ENCODE results near the gene ST3GAL3.
"Not testable (repeated sequence)": the region's sequence is repeated elsewhere in the genome, so short reads cannot be mapped to it uniquely, and the experiment has no call there.

ST3GAL3 gene

DNA sequence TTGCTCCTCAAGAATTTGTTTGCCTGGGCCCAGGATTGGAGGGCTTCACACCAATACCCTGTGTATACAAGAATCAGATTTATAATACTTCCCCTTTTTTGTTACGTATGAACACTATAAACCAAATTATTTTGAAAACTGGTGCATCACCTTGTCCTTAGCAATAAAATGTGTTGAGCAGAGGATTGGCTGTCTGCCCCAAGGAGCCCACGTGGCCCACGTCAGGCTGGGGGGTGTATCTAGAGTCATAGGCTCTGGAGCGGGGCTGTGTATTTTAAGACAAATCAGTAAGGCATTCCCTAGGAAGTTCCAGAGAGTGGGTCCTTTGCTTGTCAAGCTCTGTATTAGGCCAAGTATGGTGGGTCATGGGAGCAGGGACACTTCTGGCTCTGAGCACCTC, 2.0 kb upstream of the ST3GAL3 start:
- no peak for DNase-seq

- DNase-seq, result no peak
Observed at GRCh38 chr1:43705982-43706597, 1.2 kb upstream of the ST3GAL3 start.

- DNase-seq, result no peak
Observed at GRCh38 chr1:43706598-43707189, 642 bp upstream of the ST3GAL3 start.

DNA sequence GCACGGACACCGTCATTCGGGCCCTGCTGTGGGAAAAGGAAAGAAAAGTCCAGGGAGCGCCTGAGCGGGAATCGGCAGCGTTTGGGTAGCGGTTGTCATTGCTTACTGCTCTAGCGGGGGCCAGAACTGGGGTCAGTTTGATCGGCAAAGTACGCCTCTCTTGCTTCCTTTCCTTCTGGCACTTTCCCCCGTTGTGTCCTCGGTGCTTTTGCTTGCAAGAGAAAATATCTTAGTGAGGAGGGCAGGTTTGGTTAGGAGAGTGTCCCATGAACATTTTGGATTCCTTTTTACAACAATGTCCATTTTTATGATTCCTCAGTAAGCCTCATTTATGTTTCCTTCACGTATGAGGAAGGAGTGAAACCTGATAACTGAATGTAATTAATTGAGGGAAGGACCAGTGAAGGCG, 670 bp downstream of the ST3GAL3 start:
- DNase-seq, result peak; percentile 50

- DNase-seq, result no peak
Observed at GRCh38 chr1:43711049-43711448, 3.7 kb downstream of the ST3GAL3 start.

GRCh38 chr1:43711524-43712386, 4.4 kb downstream of the ST3GAL3 start:
- DNase-seq, result no peak

DNA sequence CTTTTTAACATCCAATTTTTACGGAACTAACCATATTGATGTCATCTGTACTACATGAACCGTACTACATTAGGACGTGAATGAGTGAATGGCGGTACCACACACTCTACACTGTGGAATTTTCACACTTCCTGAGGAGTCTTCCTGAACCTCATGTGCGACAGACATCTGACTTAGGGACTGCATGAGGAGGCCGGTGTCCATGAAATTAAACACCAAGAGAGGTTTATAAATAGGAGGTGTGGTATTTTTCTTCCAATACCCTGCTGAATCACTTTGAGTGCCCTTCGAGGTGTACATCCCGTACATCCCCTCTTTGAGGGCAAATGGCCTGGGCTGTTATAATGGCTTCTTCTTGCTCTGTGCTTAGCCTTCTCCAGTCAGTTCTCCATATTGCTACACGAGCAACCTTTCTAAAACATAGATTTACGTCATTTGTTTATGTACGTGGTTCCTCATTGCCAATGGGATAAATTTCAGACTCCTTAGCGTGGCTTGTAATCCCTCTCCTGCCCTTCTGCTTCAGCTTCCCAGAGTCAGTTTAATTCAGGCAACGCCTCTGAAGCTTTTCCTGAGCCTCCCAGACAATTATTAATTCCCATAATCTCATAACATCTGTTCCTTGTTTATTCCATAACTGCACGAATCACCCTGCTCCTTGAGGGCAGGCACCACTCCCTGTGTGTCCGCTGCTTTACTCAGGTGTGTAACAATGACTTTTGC, 9.4 kb downstream of the ST3GAL3 start:
- DNase-seq, result peak; percentile 32

- no peak for DNase-seq
Observed at GRCh38 chr1:43719063-43719462, 11.7 kb downstream of the ST3GAL3 start.

DNA sequence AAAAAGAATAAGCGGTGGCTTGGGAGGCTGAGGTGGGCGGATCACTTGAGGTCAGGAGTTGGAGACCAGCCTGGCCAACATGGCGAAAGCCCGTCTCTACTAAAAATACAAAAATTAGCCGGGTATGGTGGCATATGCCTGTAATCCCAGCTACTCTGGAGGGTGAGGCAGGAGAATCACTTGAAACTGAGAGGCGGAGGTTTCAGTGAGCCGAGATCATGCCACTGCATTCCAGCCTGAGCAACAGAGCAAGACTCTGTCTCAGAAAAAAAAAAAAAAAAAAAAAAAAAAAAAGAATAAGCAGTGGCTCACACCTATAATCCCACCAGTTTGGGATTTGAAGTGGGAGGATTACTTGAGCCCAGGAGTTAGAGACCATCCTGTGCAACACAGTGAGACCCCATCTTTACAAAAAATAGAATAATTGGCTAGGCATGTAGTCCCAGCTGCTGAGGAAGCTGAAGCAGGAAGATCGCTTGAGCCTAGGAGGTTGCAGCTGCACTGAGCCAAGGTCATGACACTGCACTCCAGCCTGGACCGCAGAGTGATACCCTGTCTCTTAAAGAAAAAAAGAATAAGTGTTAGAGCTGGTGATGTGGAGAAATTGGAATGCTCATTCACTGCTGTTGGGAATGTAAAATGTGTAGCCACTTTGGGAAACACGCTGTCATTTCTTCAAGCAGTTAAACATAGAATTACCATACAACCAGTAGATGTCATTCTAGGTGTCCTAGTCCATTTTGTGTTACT, 12.5 kb downstream of the ST3GAL3 start:
- not testable (repeated sequence) for DNase-seq

GRCh38 chr1:43722810-43723209, 15.5 kb downstream of the ST3GAL3 start:
- no peak for DNase-seq

- DNase-seq, result no peak
Observed at GRCh38 chr1:43729816-43730463, 22.6 kb downstream of the ST3GAL3 start.

DNA sequence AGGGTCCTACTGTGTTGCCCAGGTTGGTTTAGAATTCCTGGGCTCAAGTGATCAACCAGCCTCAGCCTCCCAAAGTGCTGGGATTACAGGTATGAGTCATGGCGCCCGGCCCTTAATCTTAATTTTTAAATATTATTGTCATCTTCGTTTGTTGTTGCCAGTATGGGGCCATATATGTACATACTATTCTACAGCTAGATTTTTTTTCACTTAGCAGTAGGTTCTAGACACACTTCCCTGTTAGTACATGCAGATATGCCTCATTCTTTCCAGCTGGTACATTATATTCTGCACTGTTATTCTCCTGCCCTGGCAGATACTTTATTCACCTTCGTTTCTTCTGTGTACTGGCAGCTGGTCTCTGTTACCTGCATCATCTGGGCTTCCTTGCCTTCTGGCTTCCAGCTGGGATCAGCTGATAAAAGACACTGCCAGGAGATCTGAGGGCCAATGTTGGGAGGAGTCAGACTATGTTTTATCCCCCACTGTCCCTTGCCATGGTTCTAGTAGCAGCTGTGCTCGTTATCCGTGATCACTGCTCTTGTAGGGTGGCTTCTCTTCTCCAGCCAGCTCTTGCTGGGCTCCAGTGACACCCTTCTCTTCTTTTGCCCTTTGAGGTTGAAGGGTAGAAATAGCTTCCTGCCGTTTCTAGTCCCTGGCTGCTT, 24.7 kb downstream of the ST3GAL3 start:
- DNase-seq, result peak; percentile 80

DNA sequence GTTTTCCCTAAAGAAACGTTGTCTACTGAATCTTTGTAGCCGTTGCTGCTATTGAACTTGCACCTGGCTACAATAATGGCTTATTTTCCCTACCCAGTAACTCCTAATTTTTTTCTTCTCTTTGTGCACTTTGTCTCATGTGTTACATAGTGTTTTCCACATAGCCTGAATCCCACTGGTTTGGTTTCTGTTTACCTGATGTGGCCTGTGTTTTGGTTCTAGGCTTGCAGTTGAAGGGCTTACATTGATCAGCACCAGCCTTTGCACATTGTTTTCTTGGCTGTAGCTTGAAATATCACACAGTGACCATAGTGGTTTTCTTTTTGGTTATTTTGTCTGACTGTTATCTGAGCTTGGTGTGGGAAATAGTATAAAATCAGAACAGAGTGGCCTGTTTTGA, 29.5 kb downstream of the ST3GAL3 start:
- DNase-seq, result no peak

GRCh38 chr1:43742026-43742425, 34.7 kb downstream of the ST3GAL3 start:
- DNase-seq, result no peak

DNA sequence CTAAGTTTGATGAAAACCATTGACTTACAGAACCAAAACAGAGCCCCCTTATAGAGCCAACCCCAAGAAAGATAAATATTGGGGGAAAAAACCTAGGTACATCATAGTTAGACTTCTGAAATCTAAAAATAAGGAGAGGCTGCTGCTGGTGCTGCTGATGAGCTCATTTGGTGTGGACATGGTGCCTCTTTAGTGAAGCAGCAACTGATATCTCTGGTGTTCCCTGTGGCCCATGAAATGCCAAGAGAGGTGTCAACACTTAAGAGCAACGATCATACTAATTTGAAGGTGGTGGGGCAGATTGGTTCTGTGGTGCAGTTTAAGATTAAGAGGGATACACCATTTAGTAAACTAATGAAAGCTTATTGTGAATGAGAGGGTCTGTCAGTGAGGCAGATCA, 35.9 kb downstream of the ST3GAL3 start:
- peak; percentile 86 for DNase-seq

DNA sequence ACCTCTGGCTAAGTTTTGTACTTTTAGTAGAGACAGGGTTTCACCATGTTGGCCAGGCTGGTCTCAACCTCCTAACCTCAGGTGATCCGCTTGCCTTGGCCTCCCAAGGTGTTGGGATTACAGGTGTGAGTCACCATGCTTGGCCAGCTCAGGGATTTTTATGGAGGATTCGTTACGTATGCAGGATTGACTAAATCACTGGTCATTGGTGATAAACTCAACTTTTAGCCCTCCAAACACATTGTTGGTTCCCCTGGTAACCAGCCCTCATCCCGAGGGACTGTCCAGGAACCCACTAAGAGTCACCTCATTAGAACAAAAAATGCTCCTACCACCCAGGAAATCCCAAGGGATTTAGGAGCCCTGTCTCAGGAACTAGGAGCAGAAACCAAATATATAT, 40.4 kb downstream of the ST3GAL3 start:
- DNase-seq, result no peak

- no peak for DNase-seq
Observed at GRCh38 chr1:43750083-43750482, 42.7 kb downstream of the ST3GAL3 start.

- DNase-seq, result no peak
Observed at GRCh38 chr1:43753422-43753821, 46.1 kb downstream of the ST3GAL3 start.

- no peak for DNase-seq
Observed at GRCh38 chr1:43754892-43755291, 47.6 kb downstream of the ST3GAL3 start.

DNA sequence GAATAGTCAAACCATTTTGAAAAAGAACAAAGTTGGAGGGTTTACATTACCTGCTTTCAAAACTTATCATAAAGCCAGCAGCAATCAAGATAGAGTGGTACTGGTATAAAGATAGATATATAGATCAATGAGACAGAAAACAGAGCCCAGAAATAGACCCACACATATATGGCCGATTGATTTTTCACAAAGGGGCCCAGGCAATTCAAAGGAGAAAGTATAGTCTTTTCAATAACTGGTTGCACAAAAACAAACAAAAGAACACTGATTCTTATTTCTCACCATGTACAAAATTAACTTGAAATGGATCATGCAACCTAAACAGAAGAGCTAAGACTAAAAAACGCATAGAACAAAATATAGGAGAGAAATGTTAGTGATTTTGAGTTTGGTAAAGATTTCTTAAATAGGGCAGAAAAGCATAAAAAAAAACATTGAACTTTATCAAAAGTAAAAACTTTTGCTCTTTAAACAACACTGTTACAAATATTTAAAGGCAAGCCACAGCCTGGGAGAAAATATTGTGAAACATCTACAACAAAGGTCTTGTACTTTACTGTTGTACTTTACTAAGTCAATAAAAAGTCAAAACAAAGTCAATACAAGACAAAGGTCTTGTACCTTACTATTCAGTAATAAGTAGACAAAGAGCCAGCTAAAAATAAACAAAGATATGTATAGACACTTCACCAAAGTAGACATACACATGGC, 50.2 kb downstream of the ST3GAL3 start:
- DNase-seq, result no peak
